Measurements from ENCODE around the gene BORCS6. TPM values are rescaled to one million over a fixed set of nuclear protein-coding genes. Genes with fewer than 3 reads are reported as not detected.

Gene BORCS6
- total and polyA plus RNA-seq, 9 of the 15 experiments (the other 6 are each of a cell fraction or from before 2014, with no cell fraction given), result 0.01 to 7.4 (median 2.3) TPM

GRCh38 chr17:8186787-8187516 is 3.0 kb downstream of the BORCS6 start (continued):
- TF ChIP-seq KLF6 (CRISPR knock-in tag; IDR thresholded peaks at IDR 0.05; ENCODE audit: borderline replicate concordance), result no peak
- peak; percentile 8; the same call in 1 of the 2 replicates for TF ChIP-seq SIN3B (IDR thresholded peaks at IDR 0.05; ENCODE audit: low read depth)
- 0 out of 2 replicates have a peak, but pooled peaks have one; percentile 92 for TF ChIP-seq KAT7 (CRISPR knock-in tag; IDR thresholded peaks at IDR 0.05; ENCODE audit: borderline replicate concordance)
- peak; percentile 75; the same call in 1 of the 2 replicates for TF ChIP-seq BCOR (IDR thresholded peaks at IDR 0.05)
- TF ChIP-seq ZFP36 (IDR thresholded peaks at IDR 0.05; ENCODE audit: low read depth, low read length, partially characterized antibody), result peak; percentile 30
- no peak for TF ChIP-seq ZNF140 (CRISPR knock-in tag; IDR thresholded peaks at IDR 0.05)
- TF ChIP-seq ARNT (IDR thresholded peaks at IDR 0.05), result peak; percentile 27 to 74; a peak in 2 of 4 replicates
- no peak for TF ChIP-seq ZNF449 (CRISPR knock-in tag; IDR thresholded peaks at IDR 0.05)
- TF ChIP-seq FOXA3 (CRISPR knock-in tag; conservative IDR thresholded peaks at IDR 0.05 in 1 of 2, IDR thresholded peaks at IDR 0.05 in 1 of 2), result peak in 1 of 2 experiments; percentile 78; a peak in 2 of 4 replicates
- TF ChIP-seq HDAC1 (IDR thresholded peaks at IDR 0.05), result peak; percentile 17 to 89; a peak in 3 of 4 replicates
- TF ChIP-seq RAD51 (IDR thresholded peaks at IDR 0.05; ENCODE audit: borderline replicate concordance, low read depth), result peak; percentile 27; the same call in 1 of the 2 replicates
- TF ChIP-seq ZNF134 (CRISPR knock-in tag; conservative IDR thresholded peaks at IDR 0.05), result peak; percentile 55; the same call in 1 of the 2 replicates
- no peak for TF ChIP-seq ZNF408 (CRISPR knock-in tag; IDR thresholded peaks at IDR 0.05; ENCODE audit: low read depth)
- no peak; the same call in 1 of the 2 replicates for TF ChIP-seq CREB1 (IDR thresholded peaks at IDR 0.05)
- TF ChIP-seq CREB1 (CRISPR knock-in tag; IDR thresholded peaks at IDR 0.05), result peak; percentile 49; the same call in 1 of the 2 replicates
- TF ChIP-seq LARP7 (IDR thresholded peaks at IDR 0.05), result no peak
- TF ChIP-seq ZNF407 (IDR thresholded peaks at IDR 0.05; ENCODE audit: low read depth), result peak; percentile 69
- peak; percentile 9; the same call in 1 of the 2 replicates for TF ChIP-seq RNF2 (IDR thresholded peaks at IDR 0.05)
- TF ChIP-seq ZC3H4 (CRISPR knock-in tag; IDR thresholded peaks at IDR 0.05; ENCODE audit: borderline replicate concordance), result no peak
- TF ChIP-seq FOXP1 (CRISPR knock-in tag; IDR thresholded peaks at IDR 0.05), result peak; percentile 72; the same call in 1 of the 2 replicates
- TF ChIP-seq SETDB1 (IDR thresholded peaks at IDR 0.05; ENCODE audit: low read length), result no peak
